ENCODE data around the gene AFDN.
"Not testable (repeated sequence)": the region's sequence is repeated elsewhere in the genome, so short reads cannot be mapped to it uniquely, and the experiment has no call there.

AFDN gene

GRCh38 chr6:167973148-167973885 lies 146.6 kb downstream of the AFDN start:
- Histone ChIP-seq H3K36me3 (ENCODE audit: control insufficient read depth in 2 of 2, insufficient read depth in 2 of 2, low read length in 2 of 2) (peaks cover 5 to 9% of the 10 kb centered on the region in 2 donors), H3K27me3 (ENCODE audit: control insufficient read depth in 1 of 2, insufficient read depth in 2 of 2, low read length in 2 of 2) (no peaks in the 10 kb centered on the region), H3K9ac (ENCODE audit: low read length in 2 of 2) (no peak overlapping the region), H3K4me1 (ENCODE audit: control insufficient read depth, insufficient read depth, low read length) (no peaks in the 10 kb centered on the region), H3K4me3 (ENCODE audit: low read length in 2 of 2) (no peak overlapping the region), H3K9me3 (ENCODE audit: control insufficient read depth in 2 of 2, low read length in 2 of 2) (no peaks in the 10 kb centered on the region), H3K27ac (ENCODE audit: low read length) (no peak overlapping the region)

- Histone ChIP-seq H3K9ac (ENCODE audit: low read length in 2 of 2) (no peak overlapping the region), H3K27ac (ENCODE audit: low read length) (no peak overlapping the region), H3K4me3 (ENCODE audit: low read length in 2 of 2) (no peak overlapping the region), H3K36me3 (ENCODE audit: control insufficient read depth in 2 of 2, insufficient read depth in 2 of 2, low read length in 2 of 2) (peaks cover 0 to 2% of the 10 kb centered on the region in 2 donors), H3K9me3 (ENCODE audit: control insufficient read depth in 2 of 2, low read length in 2 of 2) (no peaks in the 10 kb centered on the region), H3K4me1 (ENCODE audit: control insufficient read depth, insufficient read depth, low read length) (no peaks in the 10 kb centered on the region), H3K27me3 (ENCODE audit: control insufficient read depth in 1 of 2, insufficient read depth in 2 of 2, low read length in 2 of 2) (no peaks in the 10 kb centered on the region)
These were observed 148.1 kb downstream of the AFDN start for GRCh38 chr6:167974640-167975344.

- Histone ChIP-seq H3K9me3 (ENCODE audit: control insufficient read depth in 2 of 2, low read length in 2 of 2) (no peaks in the 10 kb centered on the region), H3K27me3 (ENCODE audit: control insufficient read depth in 1 of 2, insufficient read depth in 2 of 2, low read length in 2 of 2) (no peaks in the 10 kb centered on the region), H3K27ac (ENCODE audit: low read length) (no peak overlapping the region), H3K9ac (ENCODE audit: low read length in 2 of 2) (no peak overlapping the region), H3K4me3 (ENCODE audit: low read length in 2 of 2) (no peak overlapping the region), H3K4me1 (ENCODE audit: control insufficient read depth, insufficient read depth, low read length) (no peaks in the 10 kb centered on the region), H3K36me3 (ENCODE audit: control insufficient read depth in 2 of 2, insufficient read depth in 2 of 2, low read length in 2 of 2) (peaks cover 0 to 2% of the 10 kb centered on the region in 2 donors)
These were observed 148.7 kb downstream of the AFDN start for GRCh38 chr6:167975458-167975857.

- H3K36me3 ChIP-seq (ENCODE audit: control insufficient read depth in 2 of 2, insufficient read depth in 2 of 2, low read length in 2 of 2); H3K9me3 ChIP-seq (ENCODE audit: control insufficient read depth in 2 of 2, low read length in 2 of 2); H3K9ac ChIP-seq (ENCODE audit: low read length in 2 of 2); H3K4me3 ChIP-seq (ENCODE audit: low read length in 2 of 2); H3K27ac ChIP-seq (ENCODE audit: low read length); H3K4me1 ChIP-seq (ENCODE audit: control insufficient read depth, insufficient read depth, low read length); H3K27me3 ChIP-seq (ENCODE audit: control insufficient read depth in 1 of 2, insufficient read depth in 2 of 2, low read length in 2 of 2): not testable (repeated sequence)
These were observed 149.5 kb downstream of the AFDN start for GRCh38 chr6:167976116-167976657.

- no peak overlapping the region for H3K9ac ChIP-seq (ENCODE audit: low read length in 2 of 2)
- no peaks in the 10 kb centered on the region for H3K27me3 ChIP-seq (ENCODE audit: control insufficient read depth in 1 of 2, insufficient read depth in 2 of 2, low read length in 2 of 2)
- peaks cover 0 to 2% of the 10 kb centered on the region in 2 donors for H3K36me3 ChIP-seq (ENCODE audit: control insufficient read depth in 2 of 2, insufficient read depth in 2 of 2, low read length in 2 of 2)
- no peak overlapping the region for H3K27ac ChIP-seq (ENCODE audit: low read length)
- H3K4me1 ChIP-seq (ENCODE audit: control insufficient read depth, insufficient read depth, low read length), result no peaks in the 10 kb centered on the region
- no peak overlapping the region for H3K4me3 ChIP-seq (ENCODE audit: low read length in 2 of 2)
- H3K9me3 ChIP-seq (ENCODE audit: control insufficient read depth in 2 of 2, low read length in 2 of 2), result no peaks in the 10 kb centered on the region
These were observed 150.0 kb downstream of the AFDN start for GRCh38 chr6:167976708-167977107.

GRCh38 chr6:167977717-167978467 lies 151.2 kb downstream of the AFDN start:
- Histone ChIP-seq H3K27ac (ENCODE audit: low read length) (no peak overlapping the region), H3K36me3 (ENCODE audit: control insufficient read depth in 2 of 2, insufficient read depth in 2 of 2, low read length in 2 of 2) (no peaks in the 10 kb centered on the region), H3K27me3 (ENCODE audit: control insufficient read depth in 1 of 2, insufficient read depth in 2 of 2, low read length in 2 of 2) (no peaks in the 10 kb centered on the region), H3K4me3 (ENCODE audit: low read length in 2 of 2) (no peak overlapping the region), H3K9ac (ENCODE audit: low read length in 2 of 2) (no peak overlapping the region), H3K9me3 (ENCODE audit: control insufficient read depth in 2 of 2, low read length in 2 of 2) (no peaks in the 10 kb centered on the region), H3K4me1 (ENCODE audit: control insufficient read depth, insufficient read depth, low read length) (no peaks in the 10 kb centered on the region)

- Histone ChIP-seq H3K36me3 (ENCODE audit: control insufficient read depth in 2 of 2, insufficient read depth in 2 of 2, low read length in 2 of 2) (no peaks in the 10 kb centered on the region), H3K4me3 (ENCODE audit: low read length in 2 of 2) (no peak overlapping the region), H3K27me3 (ENCODE audit: control insufficient read depth in 1 of 2, insufficient read depth in 2 of 2, low read length in 2 of 2) (no peaks in the 10 kb centered on the region), H3K4me1 (ENCODE audit: control insufficient read depth, insufficient read depth, low read length) (no peaks in the 10 kb centered on the region), H3K27ac (ENCODE audit: low read length) (no peak overlapping the region), H3K9me3 (ENCODE audit: control insufficient read depth in 2 of 2, low read length in 2 of 2) (no peaks in the 10 kb centered on the region), H3K9ac (ENCODE audit: low read length in 2 of 2) (no peak overlapping the region)
These were observed 151.9 kb downstream of the AFDN start for GRCh38 chr6:167978607-167979006.

- H3K9ac ChIP-seq (ENCODE audit: low read length in 2 of 2), result no peak overlapping the region
- no peak overlapping the region for H3K27ac ChIP-seq (ENCODE audit: low read length)
- no peaks in the 10 kb centered on the region for H3K27me3 ChIP-seq (ENCODE audit: control insufficient read depth in 1 of 2, insufficient read depth in 2 of 2, low read length in 2 of 2)
- peaks cover 0 to 6% of the 10 kb centered on the region in 2 donors for H3K9me3 ChIP-seq (ENCODE audit: control insufficient read depth in 2 of 2, low read length in 2 of 2)
- H3K4me1 ChIP-seq (ENCODE audit: control insufficient read depth, insufficient read depth, low read length), result no peaks in the 10 kb centered on the region
- no peak overlapping the region for H3K4me3 ChIP-seq (ENCODE audit: low read length in 2 of 2)
- H3K36me3 ChIP-seq (ENCODE audit: control insufficient read depth in 2 of 2, insufficient read depth in 2 of 2, low read length in 2 of 2), result no peaks in the 10 kb centered on the region
These were observed 152.9 kb downstream of the AFDN start for GRCh38 chr6:167979436-167980139.

GRCh38 chr6:167980911-167981580 lies 154.3 kb downstream of the AFDN start:
- H3K9me3 ChIP-seq (ENCODE audit: control insufficient read depth in 2 of 2, low read length in 2 of 2), result peaks cover 0 to 7% of the 10 kb centered on the region in 2 donors
- H3K27ac ChIP-seq (ENCODE audit: low read length), result no peak overlapping the region
- no peaks in the 10 kb centered on the region for H3K27me3 ChIP-seq (ENCODE audit: control insufficient read depth in 1 of 2, insufficient read depth in 2 of 2, low read length in 2 of 2)
- no peak overlapping the region for H3K9ac ChIP-seq (ENCODE audit: low read length in 2 of 2)
- no peak overlapping the region for H3K4me3 ChIP-seq (ENCODE audit: low read length in 2 of 2)
- no peaks in the 10 kb centered on the region for H3K36me3 ChIP-seq (ENCODE audit: control insufficient read depth in 2 of 2, insufficient read depth in 2 of 2, low read length in 2 of 2)
- H3K4me1 ChIP-seq (ENCODE audit: control insufficient read depth, insufficient read depth, low read length), result no peaks in the 10 kb centered on the region
